IMR-90 (cell line): ENCODE data around the gene SAMSN1. TPM values are rescaled to one million over a fixed set of nuclear protein-coding genes. Genes with fewer than 3 reads are reported as not detected.

Experiments used
- ATAC-seq: fragments of 200-7000 bp; cut with Tn5 transposase; 2 replicates; pipeline ENCODE4 v1.9.1; 2020; ENCODE audit warnings: low read depth, mild to moderate bottlenecking, moderate library complexity
- BruUV-seq: library from RNA; stranded (reverse); fragments of 400-500 nt; replicated peaks from 2 replicates; lab custom pipeline; 2021; lab: Mats Ljungman, UMichigan
- CTCF ChIA-PET: fragments of 300-600 bp; formaldehyde crosslinking; extraction: SDS; loops from one replicate; lab custom pipeline; 2021; ENCODE audit warnings: antibody characterized with exemption; lab: Yijun Ruan, JAX
- POLR2A ChIA-PET: fragments of 300-600 bp; sonication (Branson Sonifier 250); formaldehyde crosslinking; loops from one replicate; lab custom pipeline; 2022; ENCODE audit warnings: antibody characterized with exemption; ENCODE audit not compliant: unreplicated experiment; lab: Charles Lee
- DNase-seq: peaks from one replicate; pipeline ENCODE4 v3.0.0; 2013
- H2AFZ ChIP-seq: replicated peaks from 2 replicates; pipeline ENCODE3; 2013; ENCODE audit warnings: low read length, mild to moderate bottlenecking; ENCODE audit not compliant: poor library complexity
- H2AK5ac ChIP-seq: 2 replicates; pipeline ENCODE4 v1.6.1; 2013; ENCODE audit warnings: low read depth, low read length, inconsistent platforms
- H2AK9ac ChIP-seq: replicated peaks from 2 replicates; pipeline ENCODE3; 2013; ENCODE audit warnings: mild to moderate bottlenecking, low read depth, low read length, moderate library complexity; ENCODE audit not compliant: poor library complexity
- H2BK120ac ChIP-seq: 2 replicates; pipeline ENCODE4 v1.6.1; 2013; ENCODE audit warnings: low read depth, low read length, inconsistent platforms
- H2BK15ac ChIP-seq: 3 replicates; pipeline ENCODE4 v1.6.1; 2013; ENCODE audit warnings: low read depth, low read length, inconsistent platforms
- H2BK20ac ChIP-seq: 2 replicates; pipeline ENCODE4 v1.6.1; 2013; ENCODE audit warnings: low read depth, mild to moderate bottlenecking, inconsistent platforms, low read length, moderate library complexity
- H2BK5ac ChIP-seq: 2 replicates; pipeline ENCODE4 v1.6.1; 2013; ENCODE audit warnings: mild to moderate bottlenecking, low read depth, low read length, inconsistent platforms; ENCODE audit not compliant: poor library complexity, severe bottlenecking
- H3K14ac ChIP-seq: replicated peaks from 2 replicates; pipeline ENCODE4 v1.6.1; 2013; ENCODE audit warnings: low read depth, low read length, inconsistent platforms
- H3K18ac ChIP-seq: 2 replicates; pipeline ENCODE4 v1.6.1; 2013; ENCODE audit warnings: low read depth, low read length, control low read depth
- H3K23ac ChIP-seq: 2 replicates; pipeline ENCODE4 v1.6.1; 2013; ENCODE audit warnings: low read depth, low read length, inconsistent platforms
- H3K27ac ChIP-seq: 2 replicates; pipeline ENCODE4 v1.5.1; 2013; ENCODE audit warnings: mild to moderate bottlenecking, control low read depth, low read length; ENCODE audit not compliant: insufficient read depth
- H3K27me3 ChIP-seq: 2 replicates; pipeline ENCODE4 v1.6.1; 2013; ENCODE audit warnings: low read length; ENCODE audit not compliant: control insufficient read depth, insufficient read depth
- H3K36me3 ChIP-seq: 2 replicates; pipeline ENCODE4 v1.6.1; 2013; ENCODE audit warnings: low read length, mixed read lengths; ENCODE audit not compliant: control insufficient read depth, insufficient read depth
- H3K4ac ChIP-seq: 2 replicates; pipeline ENCODE4 v1.6.1; 2013; ENCODE audit warnings: low read depth, low read length, inconsistent platforms
- H3K4me1 ChIP-seq: 2 replicates; pipeline ENCODE4 v1.6.1; 2013; ENCODE audit warnings: low read length, mixed read lengths; ENCODE audit not compliant: control insufficient read depth, insufficient read depth
- H3K4me2 ChIP-seq: 2 replicates; pipeline ENCODE4 v1.6.1; 2013; ENCODE audit warnings: low read depth, mild to moderate bottlenecking, control low read depth, low read length, moderate library complexity
- H3K4me3 ChIP-seq: 2 replicates; pipeline ENCODE4 v1.5.1; 2013; ENCODE audit warnings: low read depth, mild to moderate bottlenecking, control low read depth, low read length, moderate library complexity; ENCODE audit not compliant: insufficient read depth
- H3K56ac ChIP-seq: 2 replicates; pipeline ENCODE4 v1.6.1; 2013; ENCODE audit warnings: low read length, inconsistent platforms; ENCODE audit not compliant: insufficient read depth; ENCODE audit errors: extremely low read depth
- H3K79me1 ChIP-seq, 2 experiments: 2 replicates each; pipeline ENCODE4 v1.6.1; 2013; ENCODE audit warnings: low read length in 2 of 2, inconsistent platforms in 1 of 2, low read depth in 1 of 2
- H3K9ac ChIP-seq: 2 replicates; pipeline ENCODE4 v1.6.1; 2013; ENCODE audit warnings: low read depth, low read length, control low read depth
- H3K9me1 ChIP-seq: 2 replicates; pipeline ENCODE4 v1.6.1; 2013; ENCODE audit warnings: low read length, inconsistent platforms; ENCODE audit not compliant: insufficient read depth
- H3K9me3 ChIP-seq: 2 replicates; pipeline ENCODE4 v1.6.1; 2013; ENCODE audit warnings: low read length; ENCODE audit not compliant: control insufficient read depth, insufficient read depth
- H4K20me1 ChIP-seq: 2 replicates; pipeline ENCODE4 v1.6.1; 2013; ENCODE audit warnings: low read length, inconsistent platforms; ENCODE audit not compliant: insufficient read depth
- H4K5ac ChIP-seq: 2 replicates; pipeline ENCODE4 v1.6.1; 2013; ENCODE audit warnings: mild to moderate bottlenecking, low read depth, low read length, control low read depth
- H4K8ac ChIP-seq, 2 experiments: 2 replicates each; pipeline ENCODE4 v1.6.1; 2013; ENCODE audit warnings: low read depth in 2 of 2, low read length in 2 of 2, control low read depth in 1 of 2, inconsistent platforms in 1 of 2
- H4K91ac ChIP-seq: 2 replicates; pipeline ENCODE4 v1.6.1; 2013; ENCODE audit warnings: low read depth, low read length, inconsistent platforms; ENCODE audit not compliant: insufficient read depth
- CHD1 ChIP-seq: IDR thresholded peaks from 2 replicates; pipeline ENCODE4 v1.6.1; 2012; ENCODE audit warnings: low read depth, low read length, improper control_type of control experiment
- FOS ChIP-seq: fragments of 150-350 bp; IDR thresholded peaks from 2 replicates; pipeline ENCODE4 v1.6.1; 2016; ENCODE audit warnings: low read depth, low read length
- WGBS, 2 experiments: methylation state at CpG; one replicate each; pipeline versions ENCODE4 v1.1.5 to v1.1.7; 2013; ENCODE audit warnings: missing lambda C conversion rate in 2 of 2; ENCODE audit not compliant: insufficient read length in 1 of 2; ENCODE audit errors: extremely low coverage in 2 of 2; 5-methylcytosine and 5-hydroxymethylcytosine counted together
- dilution Hi-C: fragments of 300-500 bp; cut with HindIII; formaldehyde crosslinking; loops from one replicate; pipeline ENCODE4 v1.14.3; 2018; ENCODE audit warnings: low sequenced_read_pairs; ENCODE audit not compliant: unreplicated experiment
- in situ Hi-C: fragments of 300-500 bp; cut with MboI; formaldehyde crosslinking; loops from 3 replicates; pipeline ENCODE4 v1.14.3; 2019; ENCODE audit warnings: low sequenced_read_pairs, inconsistent platforms, mixed read lengths
- intact Hi-C: fragments of 100-400 bp; cut with micrococcal nuclease; formaldehyde crosslinking; loops from 2 replicates; pipeline ENCODE4 v1.10.0; 2022
- polyA plus RNA-seq, 3 experiments: library from polyadenylated mRNA; depleted of rRNA; stranded (reverse); fragments of >200 nt; gene quantifications; 2 replicates each; pipeline ENCODE4 v1.2.3, GENCODE V29; 2012; ENCODE audit warnings: low replicate concordance in 1 of 3
- total RNA-seq: library from RNA; depleted of rRNA; stranded (reverse); fragments of >200 nt; gene quantifications from 2 replicates; pipeline ENCODE4 v1.2.3, GENCODE V29; 2012
- TF ChIP-seq, protein P1 (sequence below): conservative IDR thresholded peaks from 2 replicates; pipeline ENCODE4 v1.5.1; 2012; ENCODE audit warnings: mild to moderate bottlenecking, low read depth, low read length, improper control_type of control experiment
- TF ChIP-seq, protein P2 (sequence below): fragments of 150-350 bp; IDR thresholded peaks from 2 replicates; pipeline ENCODE4 v1.6.1; 2016; ENCODE audit warnings: low read depth, mild to moderate bottlenecking, low read length, moderate library complexity, borderline replicate concordance

Gene SAMSN1
- total and polyA plus RNA-seq, 2 of the 4 experiments (the other 2 are of a cell fraction) = not detected

GRCh38 chr21:14541841-14542490, 4.1 kb downstream of the SAMSN1 start:
- H2BK120ac ChIP-seq = no peak overlapping the region
- no peak overlapping the region for H4K8ac ChIP-seq
- H2BK15ac ChIP-seq = no peak overlapping the region
- TF ChIP-seq CHD1 = no peak
- TF ChIP-seq, protein P1, sequence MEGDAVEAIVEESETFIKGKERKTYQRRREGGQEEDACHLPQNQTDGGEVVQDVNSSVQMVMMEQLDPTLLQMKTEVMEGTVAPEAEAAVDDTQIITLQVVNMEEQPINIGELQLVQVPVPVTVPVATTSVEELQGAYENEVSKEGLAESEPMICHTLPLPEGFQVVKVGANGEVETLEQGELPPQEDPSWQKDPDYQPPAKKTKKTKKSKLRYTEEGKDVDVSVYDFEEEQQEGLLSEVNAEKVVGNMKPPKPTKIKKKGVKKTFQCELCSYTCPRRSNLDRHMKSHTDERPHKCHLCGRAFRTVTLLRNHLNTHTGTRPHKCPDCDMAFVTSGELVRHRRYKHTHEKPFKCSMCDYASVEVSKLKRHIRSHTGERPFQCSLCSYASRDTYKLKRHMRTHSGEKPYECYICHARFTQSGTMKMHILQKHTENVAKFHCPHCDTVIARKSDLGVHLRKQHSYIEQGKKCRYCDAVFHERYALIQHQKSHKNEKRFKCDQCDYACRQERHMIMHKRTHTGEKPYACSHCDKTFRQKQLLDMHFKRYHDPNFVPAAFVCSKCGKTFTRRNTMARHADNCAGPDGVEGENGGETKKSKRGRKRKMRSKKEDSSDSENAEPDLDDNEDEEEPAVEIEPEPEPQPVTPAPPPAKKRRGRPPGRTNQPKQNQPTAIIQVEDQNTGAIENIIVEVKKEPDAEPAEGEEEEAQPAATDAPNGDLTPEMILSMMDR = no peak
- TF ChIP-seq, protein P2, sequence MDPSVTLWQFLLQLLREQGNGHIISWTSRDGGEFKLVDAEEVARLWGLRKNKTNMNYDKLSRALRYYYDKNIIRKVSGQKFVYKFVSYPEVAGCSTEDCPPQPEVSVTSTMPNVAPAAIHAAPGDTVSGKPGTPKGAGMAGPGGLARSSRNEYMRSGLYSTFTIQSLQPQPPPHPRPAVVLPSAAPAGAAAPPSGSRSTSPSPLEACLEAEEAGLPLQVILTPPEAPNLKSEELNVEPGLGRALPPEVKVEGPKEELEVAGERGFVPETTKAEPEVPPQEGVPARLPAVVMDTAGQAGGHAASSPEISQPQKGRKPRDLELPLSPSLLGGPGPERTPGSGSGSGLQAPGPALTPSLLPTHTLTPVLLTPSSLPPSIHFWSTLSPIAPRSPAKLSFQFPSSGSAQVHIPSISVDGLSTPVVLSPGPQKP = no peak
- TF ChIP-seq FOS = no peak
- ChIA-PET POLR2A (no interaction called here), CTCF (no interaction called here)
- no peak overlapping the region for H2AK9ac ChIP-seq
- H3K4me2 ChIP-seq = no peak overlapping the region
- H3K23ac ChIP-seq = no peak overlapping the region
- no peak overlapping the region for H2AK5ac ChIP-seq
- no peaks in the 10 kb centered on the region for H3K27me3 ChIP-seq
- intact Hi-C loops = no loop called here
- WGBS, 2 experiments = 54% methylated on average over 3 of the region's 8 CpGs; no CpG with 5 or more reads in 1 of the 2 experiments
- H3K9me3 ChIP-seq = no peaks in the 10 kb centered on the region; the same call in 1 of the 2 replicates
- no peak overlapping the region for H2BK20ac ChIP-seq
- no peak for DNase-seq
- H3K36me3 ChIP-seq = no peaks in the 10 kb centered on the region
- no peaks in the 10 kb centered on the region for H3K9me1 ChIP-seq
- no peaks in the 10 kb centered on the region for H3K4me1 ChIP-seq
- no peaks in the 10 kb centered on the region for H3K79me1 ChIP-seq
- ATAC-seq = no peak
- H4K91ac ChIP-seq = no peak overlapping the region
- no peak overlapping the region for H3K56ac ChIP-seq
- no peak overlapping the region for H3K4ac ChIP-seq
- dilution Hi-C loops = no loop called here
- no peak overlapping the region for H2AFZ ChIP-seq
- no peaks in the 10 kb centered on the region for H4K20me1 ChIP-seq
- H3K18ac ChIP-seq = no peak overlapping the region
- no peak overlapping the region for H3K14ac ChIP-seq
- no peak overlapping the region for H3K9ac ChIP-seq
- H4K5ac ChIP-seq = no peak overlapping the region
- in situ Hi-C loops = no loop called here
- BruUV-seq = no TSS peak
- H2BK5ac ChIP-seq = no peak overlapping the region
- H3K27ac ChIP-seq = no peak overlapping the region
- H3K4me3 ChIP-seq = no peak overlapping the region
